GM18870 (cell line): Measurements from ENCODE around the gene NASP.

Experiments
- ATAC-seq: cut with Tn5 transposase; IDR thresholded peaks from one replicate; pipeline ENCODE4 v1.9.1; 2021; ENCODE audit warnings: moderate library complexity; ENCODE audit not compliant: unreplicated experiment

Gene NASP

GRCh38 chr1:45660336-45660735, 76.5 kb downstream of the NASP start:
- ATAC-seq: no peak

- ATAC-seq: no peak
These were observed 83.0 kb downstream of the NASP start for GRCh38 chr1:45666836-45667235.

GRCh38 chr1:45667321-45668111, 83.7 kb downstream of the NASP start:
- no peak for ATAC-seq
